H1 (cell line): Measurements from ENCODE around the gene GAST. TPM values are rescaled to one million over a fixed set of nuclear protein-coding genes. Genes with fewer than 3 reads are reported as not detected.

Source experiments
- CBX8 ChIP-seq: fragments of 300-800, 300-1000 bp; sonication (generic); IDR thresholded peaks from 2 replicates; pipeline ENCODE4 v1.7.1; 2016; ENCODE audit warnings: low read depth, low read length, borderline replicate concordance
- CHD7 ChIP-seq: fragments of 300-600 bp; sonication (generic); IDR thresholded peaks from 2 replicates; pipeline ENCODE4 v1.7.1; 2012; ENCODE audit warnings: low read length, moderate library complexity, mild to moderate bottlenecking, inconsistent platforms; ENCODE audit not compliant: insufficient replicate concordance
- CTCF ChIP-seq, 3 experiments: IDR thresholded peaks; 1 replicate in 2 of 3; 2 replicates in 1 of 3; pipeline versions ENCODE4 v1.5.1 to v1.6.1; 2011; ENCODE audit warnings: low read length in 3 of 3, mild to moderate bottlenecking in 3 of 3, inconsistent platforms in 2 of 3, low read depth in 1 of 3, moderate library complexity in 1 of 3; ENCODE audit not compliant: insufficient read depth in 1 of 3; ENCODE audit errors: control extremely low read depth in 1 of 3
- EZH2 ChIP-seq: fragments of 200-600 bp; sonication (generic); IDR thresholded peaks from 2 replicates; pipeline ENCODE4 v1.7.1; 2012; ENCODE audit warnings: low read depth, mild to moderate bottlenecking, moderate library complexity, low read length, inconsistent platforms; ENCODE audit not compliant: severe bottlenecking
- HDAC2 ChIP-seq, 2 experiments: fragments of 300-600 bp in 1 of 2; sonication (generic) in 1 of 2; IDR thresholded peaks; 2 replicates each; pipeline ENCODE4 v1.6.1; 2011 to 2012; ENCODE audit warnings: low read depth in 2 of 2, low read length in 2 of 2, mild to moderate bottlenecking in 2 of 2, moderate library complexity in 2 of 2, borderline replicate concordance in 1 of 2, inconsistent platforms in 1 of 2
- POU5F1 ChIP-seq: IDR thresholded peaks from 2 replicates; pipeline ENCODE4 v1.6.1; 2011; ENCODE audit warnings: low read depth, mild to moderate bottlenecking, low read length, moderate library complexity
- SAP30 ChIP-seq: fragments of 300-600 bp; sonication (generic); IDR thresholded peaks from 2 replicates; pipeline ENCODE4 v1.7.1; 2012; ENCODE audit warnings: low read length, moderate library complexity, mild to moderate bottlenecking, inconsistent platforms; ENCODE audit not compliant: insufficient read depth, insufficient replicate concordance
- polyA plus RNA-seq, 7 experiments: library from polyadenylated mRNA; depleted of rRNA in 3 of 7; stranded (reverse) in 5 of 7; unstranded in 2 of 7; fragments of >200 nt in 5 of 7; fragments of 200-250 nt in 2 of 7; gene quantifications; 1 replicate in 5 of 7; 2 replicates in 1 of 7; 4 replicates in 1 of 7; pipeline versions ENCODE4 v1.2.1 to v1.2.3, GENCODE V29; 2011 to 2013; ENCODE audit warnings: missing spikeins in 2 of 7, mixed read lengths in 2 of 7
- total RNA-seq: library from RNA; stranded (reverse); fragmentation: NEBNext Ultra II Directional; extraction: Animal tissue kit (Norgen Biotek cat#: 25700); gene quantifications from 2 replicates; pipeline ENCODE4 v1.2.1, GENCODE V29; 2021

GAST gene
- total and polyA plus RNA-seq, 2 of the 8 experiments (the other 6 are each of a cell fraction or from before 2014, with no cell fraction given), result not detected

- TF ChIP-seq CHD7 (no peak), SAP30 (no peak), POU5F1 (no peak), CBX8 (no peak), EZH2 (no peak), HDAC2 (IDR thresholded peaks at IDR 0.05; ENCODE audit: borderline replicate concordance in 1 of 2, low read depth in 2 of 2, low read length in 2 of 2) (no peak), CTCF (IDR thresholded peaks at IDR 0.05; ENCODE audit: control extremely low read depth in 1 of 3, insufficient read depth in 1 of 3, low read depth in 1 of 3, low read length in 3 of 3) (no peak)
Observed at GRCh38 chr17:41679740-41680425, 32.2 kb upstream of the GAST start (continued).
